Measurements from ENCODE around the gene CENPP.

The CENPP gene

DNA sequence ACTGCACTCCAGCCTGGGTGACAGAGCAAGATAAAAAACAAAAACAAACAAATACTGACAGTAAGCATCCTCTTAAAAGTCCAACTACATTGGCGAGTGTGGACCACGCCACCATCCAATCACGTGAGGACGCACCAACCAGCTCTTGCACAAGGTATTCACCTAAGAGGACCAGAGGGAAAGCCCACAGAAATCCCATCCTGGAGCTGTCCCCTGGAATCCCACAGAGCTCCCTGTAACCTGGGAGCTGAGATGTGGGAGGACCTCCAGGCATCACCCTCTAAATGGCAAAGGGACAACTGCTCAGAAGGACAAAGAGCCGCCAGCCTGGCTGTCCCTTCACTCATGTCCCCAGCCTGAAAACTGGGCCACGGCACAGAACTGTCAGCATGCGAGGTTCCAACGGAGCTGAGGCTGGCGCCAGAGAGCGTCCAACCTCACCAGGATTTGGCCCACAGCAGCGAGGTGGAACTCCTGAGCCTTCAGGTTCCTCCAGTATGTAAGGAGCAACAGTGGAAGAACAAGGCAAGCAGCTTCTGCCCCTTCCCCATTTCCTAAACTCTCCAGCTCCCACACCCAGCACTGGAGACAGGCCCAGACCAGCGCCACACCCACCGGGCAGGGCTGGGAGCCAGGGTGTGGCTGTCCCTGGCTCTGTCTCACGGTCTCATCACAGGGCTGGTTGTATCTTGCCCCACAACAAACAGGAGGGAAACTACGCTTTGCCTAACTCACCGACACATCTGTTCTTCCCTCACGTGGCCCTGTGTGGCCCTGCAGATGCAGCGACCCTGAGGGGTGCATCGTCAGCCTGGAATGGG lies 328.9 kb downstream of the CENPP start:
- Histone ChIP-seq H3K36me3 (replicated peaks; ENCODE audit: low read depth, low read length) (peaks cover 9% of the 10 kb centered on the region), H3K27ac (ENCODE audit: low read length) (no peak overlapping the region)

DNA sequence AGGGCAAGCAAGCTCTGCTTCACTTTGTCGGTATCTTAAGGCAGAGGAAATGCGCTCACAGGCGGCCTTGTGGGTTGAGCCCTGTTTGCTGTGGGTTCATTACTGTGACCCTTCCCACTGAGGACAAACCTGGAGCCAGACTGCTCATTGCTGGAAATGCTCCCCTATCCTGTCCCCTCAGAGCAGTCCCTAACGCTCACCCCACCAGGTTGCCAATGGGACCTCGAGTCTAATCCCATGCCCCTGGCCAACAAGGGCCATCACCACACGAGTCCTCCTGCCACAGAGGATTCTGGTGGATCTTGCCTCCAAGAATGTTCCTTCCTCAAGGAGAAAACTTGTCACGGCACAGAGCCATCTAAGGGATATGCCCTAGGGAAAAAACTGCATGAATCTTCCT lies 329.6 kb downstream of the CENPP start:
- no peaks in the 10 kb centered on the region for H3K27me3 ChIP-seq (ENCODE audit: low read depth, low read length)
- TF ChIP-seq, protein P1, sequence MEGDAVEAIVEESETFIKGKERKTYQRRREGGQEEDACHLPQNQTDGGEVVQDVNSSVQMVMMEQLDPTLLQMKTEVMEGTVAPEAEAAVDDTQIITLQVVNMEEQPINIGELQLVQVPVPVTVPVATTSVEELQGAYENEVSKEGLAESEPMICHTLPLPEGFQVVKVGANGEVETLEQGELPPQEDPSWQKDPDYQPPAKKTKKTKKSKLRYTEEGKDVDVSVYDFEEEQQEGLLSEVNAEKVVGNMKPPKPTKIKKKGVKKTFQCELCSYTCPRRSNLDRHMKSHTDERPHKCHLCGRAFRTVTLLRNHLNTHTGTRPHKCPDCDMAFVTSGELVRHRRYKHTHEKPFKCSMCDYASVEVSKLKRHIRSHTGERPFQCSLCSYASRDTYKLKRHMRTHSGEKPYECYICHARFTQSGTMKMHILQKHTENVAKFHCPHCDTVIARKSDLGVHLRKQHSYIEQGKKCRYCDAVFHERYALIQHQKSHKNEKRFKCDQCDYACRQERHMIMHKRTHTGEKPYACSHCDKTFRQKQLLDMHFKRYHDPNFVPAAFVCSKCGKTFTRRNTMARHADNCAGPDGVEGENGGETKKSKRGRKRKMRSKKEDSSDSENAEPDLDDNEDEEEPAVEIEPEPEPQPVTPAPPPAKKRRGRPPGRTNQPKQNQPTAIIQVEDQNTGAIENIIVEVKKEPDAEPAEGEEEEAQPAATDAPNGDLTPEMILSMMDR (IDR thresholded peaks at IDR 0.05; ENCODE audit: low read depth, low read length): no peak
- no peak for TF ChIP-seq EZH2phosphoT487 (IDR thresholded peaks at IDR 0.05; ENCODE audit: low read depth)
- no peaks in the 10 kb centered on the region for H3K4me1 ChIP-seq (ENCODE audit: low read length)
- H4K20me1 ChIP-seq (ENCODE audit: insufficient read depth, low read length): 0 out of 2 replicates have a peak, but pooled peaks cover 4% of the 10 kb centered on the region
- no peak overlapping the region for H3K4me3 ChIP-seq (ENCODE audit: low read length)
- no peak overlapping the region for H3K27ac ChIP-seq (ENCODE audit: low read length)
- H3K9ac ChIP-seq (ENCODE audit: low read length): no peak overlapping the region
- peaks cover 9% of the 10 kb centered on the region for H3K36me3 ChIP-seq (replicated peaks; ENCODE audit: low read depth, low read length)
- H3K4me2 ChIP-seq (ENCODE audit: low read length): no peak overlapping the region
- peaks cover 26% of the 10 kb centered on the region for H3K79me2 ChIP-seq (ENCODE audit: low read length)
- no peaks in the 10 kb centered on the region for H3K9me3 ChIP-seq (ENCODE audit: insufficient read depth, low read length)
- no peak overlapping the region for H2AFZ ChIP-seq (ENCODE audit: low read depth, low read length)

More for the DNA sequence above, 328.9 kb downstream of the CENPP start:
- peaks cover 20% of the 10 kb centered on the region for H3K79me2 ChIP-seq (ENCODE audit: low read length)
- H3K9me3 ChIP-seq (ENCODE audit: insufficient read depth, low read length): no peaks in the 10 kb centered on the region
- no peak overlapping the region for H3K4me3 ChIP-seq (ENCODE audit: low read length)
- H3K4me1 ChIP-seq (ENCODE audit: low read length): no peaks in the 10 kb centered on the region
- no peaks in the 10 kb centered on the region for H3K27me3 ChIP-seq (ENCODE audit: low read depth, low read length)
- H4K20me1 ChIP-seq (ENCODE audit: insufficient read depth, low read length): no peaks in the 10 kb centered on the region
- H3K9ac ChIP-seq (ENCODE audit: low read length): no peak overlapping the region
- no peak overlapping the region for H3K4me2 ChIP-seq (ENCODE audit: low read length)
- no peak overlapping the region for H2AFZ ChIP-seq (ENCODE audit: low read depth, low read length)
- TF ChIP-seq, protein P1 (IDR thresholded peaks at IDR 0.05; ENCODE audit: low read depth, low read length): no peak
- TF ChIP-seq EZH2phosphoT487 (IDR thresholded peaks at IDR 0.05; ENCODE audit: low read depth): no peak

DNA sequence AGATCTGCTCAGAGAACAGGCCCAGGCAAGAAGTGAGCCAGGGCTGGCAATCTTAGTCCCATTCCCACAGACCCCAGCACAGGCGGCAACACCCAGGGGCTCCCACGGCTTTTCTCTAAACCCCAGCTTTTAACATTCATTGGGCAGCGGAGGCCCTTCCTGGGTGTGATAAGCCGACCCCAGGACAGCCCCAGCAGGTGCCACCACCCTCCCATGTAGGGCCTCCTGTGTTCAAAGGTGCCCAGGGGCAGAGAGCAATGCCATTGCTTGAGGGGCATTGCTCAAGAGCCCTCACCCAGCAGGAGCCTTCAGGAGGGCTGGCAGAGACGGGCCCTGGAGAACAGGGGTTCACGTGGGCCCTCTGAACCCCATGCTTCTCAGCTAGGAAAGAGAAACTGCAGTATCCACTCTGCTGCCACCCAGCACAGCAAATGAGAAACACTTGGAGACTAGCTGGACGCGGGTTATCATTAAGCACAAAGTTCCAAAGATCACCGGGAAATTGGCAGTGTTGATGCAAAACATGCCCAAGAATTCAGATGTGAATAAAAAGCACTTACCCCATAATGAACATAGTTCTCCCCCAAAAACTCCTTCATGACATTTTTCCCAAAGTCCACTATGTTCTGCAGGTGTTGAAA lies 330.3 kb downstream of the CENPP start:
- Histone ChIP-seq H3K9me3 (ENCODE audit: insufficient read depth, low read length) (no peaks in the 10 kb centered on the region), H3K4me2 (ENCODE audit: low read length) (no peak overlapping the region), H3K79me2 (ENCODE audit: low read length) (peaks cover 33% of the 10 kb centered on the region), H3K27me3 (ENCODE audit: low read depth, low read length) (no peaks in the 10 kb centered on the region), H3K4me3 (ENCODE audit: low read length) (no peak overlapping the region), H3K36me3 (replicated peaks; ENCODE audit: low read depth, low read length) (peaks cover 9% of the 10 kb centered on the region), H3K9ac (ENCODE audit: low read length) (no peak overlapping the region), H4K20me1 (ENCODE audit: insufficient read depth, low read length) (0 out of 2 replicates have a peak, but pooled peaks cover 7% of the 10 kb centered on the region), H3K27ac (ENCODE audit: low read length) (no peak overlapping the region), H2AFZ (ENCODE audit: low read depth, low read length) (no peak overlapping the region), H3K4me1 (ENCODE audit: low read length) (no peaks in the 10 kb centered on the region)
- no peak for TF ChIP-seq EZH2phosphoT487 (IDR thresholded peaks at IDR 0.05; ENCODE audit: low read depth)
- TF ChIP-seq, protein P1 (IDR thresholded peaks at IDR 0.05; ENCODE audit: low read depth, low read length): no peak

DNA sequence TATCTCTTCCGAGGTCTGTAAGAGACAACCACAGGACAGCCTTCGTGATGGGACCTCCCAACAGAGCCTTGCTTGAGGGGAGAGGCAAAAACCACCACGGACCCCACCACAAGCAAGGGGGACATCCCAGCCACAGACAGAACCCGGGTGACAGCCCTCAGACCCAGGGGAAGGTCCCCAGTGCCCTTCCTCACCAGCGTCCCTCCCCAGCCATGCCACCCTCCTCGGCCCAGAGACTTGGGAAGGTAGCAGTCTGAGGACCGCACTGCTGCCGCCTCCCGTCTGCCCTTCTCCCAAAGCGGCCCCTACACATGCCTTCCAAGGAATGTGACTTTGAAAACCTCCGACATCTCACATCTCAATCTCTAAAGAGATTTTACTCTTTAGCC lies 330.8 kb downstream of the CENPP start:
- no peak for TF ChIP-seq EZH2phosphoT487 (IDR thresholded peaks at IDR 0.05; ENCODE audit: low read depth)
- TF ChIP-seq, protein P1 (IDR thresholded peaks at IDR 0.05; ENCODE audit: low read depth, low read length): no peak
- H3K27me3 ChIP-seq (ENCODE audit: low read depth, low read length): no peaks in the 10 kb centered on the region
- H3K9ac ChIP-seq (ENCODE audit: low read length): no peak overlapping the region
- H3K27ac ChIP-seq (ENCODE audit: low read length): no peak overlapping the region
- no peak overlapping the region for H3K4me2 ChIP-seq (ENCODE audit: low read length)
- peaks cover 11% of the 10 kb centered on the region; the same call in 1 of the 2 replicates for H4K20me1 ChIP-seq (ENCODE audit: insufficient read depth, low read length)
- peaks cover 38% of the 10 kb centered on the region for H3K79me2 ChIP-seq (ENCODE audit: low read length)
- H3K4me3 ChIP-seq (ENCODE audit: low read length): no peak overlapping the region
- H3K9me3 ChIP-seq (ENCODE audit: insufficient read depth, low read length): no peaks in the 10 kb centered on the region
- no peak overlapping the region for H2AFZ ChIP-seq (ENCODE audit: low read depth, low read length)
- no peaks in the 10 kb centered on the region for H3K4me1 ChIP-seq (ENCODE audit: low read length)
- peaks cover 9% of the 10 kb centered on the region for H3K36me3 ChIP-seq (replicated peaks; ENCODE audit: low read depth, low read length)
